GM23248 (cell line): ENCODE data around the gene UBR2. TPM values are rescaled to one million over a fixed set of nuclear protein-coding genes. Genes with fewer than 3 reads are reported as not detected.

Experiments used
- DNase-seq: peaks from one replicate; pipeline ENCODE4 v3.0.0-alpha.2; 2015
- H2AFZ ChIP-seq: fragments of 200-600 bp; sonication (generic); 2 replicates; pipeline ENCODE4 v1.6.1; 2016; ENCODE audit warnings: antibody characterized with exemption
- H3F3A ChIP-seq: fragments of 200-600 bp; sonication (generic); 2 replicates; pipeline ENCODE4 v1.6.1; 2016; ENCODE audit warnings: mild to moderate bottlenecking, antibody characterized with exemption, mixed run types; ENCODE audit not compliant: insufficient read depth
- H3K27ac ChIP-seq: fragments of 200-600 bp; sonication (generic); 2 replicates; pipeline ENCODE4 v1.5.1; 2016; ENCODE audit warnings: mild to moderate bottlenecking
- H3K27me3 ChIP-seq: fragments of 200-600 bp; sonication (generic); replicated peaks from 2 replicates; pipeline ENCODE4 v1.6.1; 2016; ENCODE audit warnings: mild to moderate bottlenecking; ENCODE audit not compliant: insufficient read depth
- H3K36me3 ChIP-seq: fragments of 200-600 bp; sonication (generic); 2 replicates; pipeline ENCODE4 v1.6.1; 2016; ENCODE audit warnings: low read depth, mild to moderate bottlenecking
- H3K4me1 ChIP-seq: fragments of 200-600 bp; sonication (generic); 2 replicates; pipeline ENCODE4 v1.6.1; 2016; ENCODE audit warnings: mild to moderate bottlenecking; ENCODE audit not compliant: insufficient read depth
- H3K4me2 ChIP-seq: fragments of 200-600 bp; sonication (generic); one replicate; pipeline ENCODE4 v1.6.1; 2016; ENCODE audit warnings: mild to moderate bottlenecking; ENCODE audit not compliant: unreplicated experiment
- H3K4me3 ChIP-seq: fragments of 200-600 bp; sonication (generic); 2 replicates; pipeline ENCODE4 v1.5.1; 2016; ENCODE audit warnings: mild to moderate bottlenecking
- H3K79me2 ChIP-seq: fragments of 200-600 bp; sonication (generic); 2 replicates; pipeline ENCODE4 v1.6.1; 2016; ENCODE audit warnings: mild to moderate bottlenecking; ENCODE audit not compliant: insufficient read depth
- H3K9ac ChIP-seq: fragments of 200-600 bp; sonication (generic); 2 replicates; pipeline ENCODE4 v1.6.1; 2016; ENCODE audit warnings: mild to moderate bottlenecking
- H3K9me2 ChIP-seq: fragments of 200-600 bp; sonication (generic); 2 replicates; pipeline ENCODE4 v1.6.1; 2016; ENCODE audit warnings: mixed run types, mild to moderate bottlenecking, moderate library complexity; ENCODE audit not compliant: insufficient read depth
- H3K9me3 ChIP-seq: fragments of 200-600 bp; sonication (generic); one replicate; pipeline ENCODE4 v1.6.1; 2017; ENCODE audit warnings: low read depth
- H4K20me1 ChIP-seq: fragments of 200-600 bp; sonication (generic); 2 replicates; pipeline ENCODE4 v1.6.0; 2016; ENCODE audit not compliant: insufficient read depth
- EZH2 ChIP-seq: fragments of 200-600 bp; sonication (generic); IDR thresholded peaks from 2 replicates; pipeline ENCODE4 v1.6.1; 2018; ENCODE audit warnings: antibody characterized with exemption, mild to moderate bottlenecking; ENCODE audit not compliant: insufficient read depth, poor library complexity, severe bottlenecking
- EZH2phosphoT487 ChIP-seq: fragments of 200-600 bp; sonication (generic); IDR thresholded peaks from 2 replicates; pipeline ENCODE4 v1.6.1; 2018; ENCODE audit warnings: antibody characterized with exemption, moderate library complexity, mild to moderate bottlenecking, low read depth; ENCODE audit not compliant: insufficient read depth
- WGBS, 2 experiments: methylation state at CpG; one replicate each; pipeline ENCODE4 v1.1.6; 2015 to 2017; ENCODE audit warnings: low lambda C conversion rate in 2 of 2, low coverage in 1 of 2; ENCODE audit errors: missing lambda C conversion rate in 2 of 2; 5-methylcytosine and 5-hydroxymethylcytosine counted together
- in situ Hi-C: fragments of 300-500 bp; cut with MboI; formaldehyde crosslinking; loops from 2 replicates; pipeline ENCODE4 v1.15.0; 2020
- polyA plus RNA-seq: library from polyadenylated mRNA; unstranded; fragments of >200 nt; fragmentation: Nextera tagmentation; extraction: Ambion mirVana; gene quantifications from 2 replicates; pipeline ENCODE4 v1.2.1, GENCODE V29; 2016
- total RNA-seq: library from RNA; depleted of rRNA; stranded (reverse); fragments of >200 nt; shearing (Covaris generic); gene quantifications from 2 replicates; pipeline ENCODE4 v1.2.3, GENCODE V29; 2014

UBR2 gene
- total and polyA plus RNA-seq, 2 experiments from 2014 or later: 8.5 to 23.3 TPM

- H3K9me3 ChIP-seq: no peaks in the 10 kb centered on the region
- peaks cover 25% of the 10 kb centered on the region for H3K36me3 ChIP-seq
- H3K27me3 ChIP-seq: no peaks in the 10 kb centered on the region
Observed at GRCh38 chr6:42690872-42691271, 127.0 kb downstream of the UBR2 start.

GRCh38 chr6:42692137-42692911 lies 128.5 kb downstream of the UBR2 start:
- peak overlapping the region; percentile 33 for H3K4me2 ChIP-seq

More at GRCh38 chr6:42690872-42691271, 127.0 kb downstream of the UBR2 start:
- no peak for TF ChIP-seq EZH2
- Histone ChIP-seq H3F3A (peaks cover 71% of the 10 kb centered on the region), H3K4me1 (peaks cover 70% of the 10 kb centered on the region), H3K4me2 (no peak overlapping the region), H3K9ac (no peak overlapping the region; the same call in 1 of the 2 replicates), H4K20me1 (no peaks in the 10 kb centered on the region), H3K9me2 (no peaks in the 10 kb centered on the region), H3K4me3 (no peak overlapping the region), H3K27ac (peak overlapping the region; percentile 80), H3K79me2 (no peaks in the 10 kb centered on the region), H2AFZ (no peak overlapping the region)
- 44 to 59% methylated on average over 2 of the region's 2 CpGs for whole genome bisulfite sequencing, 2 experiments
- DNase-seq: no peak
- in situ Hi-C loops: no loop called here

GRCh38 chr6:42693725-42694323 lies 130.0 kb downstream of the UBR2 start:
- H2AFZ ChIP-seq: no peak overlapping the region
- no peaks in the 10 kb centered on the region for H4K20me1 ChIP-seq
- peaks cover 76% of the 10 kb centered on the region for H3F3A ChIP-seq
- in situ Hi-C loops: no loop called here
- H3K27ac ChIP-seq: peak overlapping the region; percentile 80
- peak; percentile 17 for DNase-seq
- WGBS, 2 experiments: 95 to 100% methylated on average over 2 of the region's 2 CpGs
- TF ChIP-seq EZH2phosphoT487 (no peak), EZH2 (no peak)
- H3K27me3 ChIP-seq: no peaks in the 10 kb centered on the region
- peaks cover 73% of the 10 kb centered on the region for H3K4me1 ChIP-seq
- H3K36me3 ChIP-seq: peaks cover 19% of the 10 kb centered on the region
- peak overlapping the region; percentile 45 for H3K9ac ChIP-seq
- H3K79me2 ChIP-seq: no peaks in the 10 kb centered on the region
- peak overlapping the region; percentile 44 for H3K4me2 ChIP-seq
- no peaks in the 10 kb centered on the region for H3K9me3 ChIP-seq
- H3K9me2 ChIP-seq: no peaks in the 10 kb centered on the region
- no peak overlapping the region for H3K4me3 ChIP-seq

More at GRCh38 chr6:42692137-42692911, 128.5 kb downstream of the UBR2 start:
- Histone ChIP-seq H3K79me2 (no peaks in the 10 kb centered on the region), H3K9ac (peak overlapping the region; percentile 45), H3K9me2 (no peaks in the 10 kb centered on the region), H3K36me3 (peaks cover 24% of the 10 kb centered on the region), H3K4me3 (no peak overlapping the region), H3K4me1 (peaks cover 83% of the 10 kb centered on the region), H3K27me3 (no peaks in the 10 kb centered on the region), H2AFZ (no peak overlapping the region), H3F3A (peaks cover 81% of the 10 kb centered on the region), H4K20me1 (no peaks in the 10 kb centered on the region), H3K9me3 (no peaks in the 10 kb centered on the region), H3K27ac (peak overlapping the region; percentile 80)
- peak; percentile 89 for DNase-seq
- in situ Hi-C loops: no loop called here
- TF ChIP-seq EZH2phosphoT487 (no peak), EZH2 (no peak)
- 41 to 52% methylated on average over 4 of the region's 4 CpGs for WGBS, 2 experiments

- Histone ChIP-seq H3K4me3 (no peak overlapping the region), H3K9me3 (no peaks in the 10 kb centered on the region), H3K79me2 (no peaks in the 10 kb centered on the region), H3F3A (peaks cover 69% of the 10 kb centered on the region), H3K27ac (peak overlapping the region; percentile 80), H2AFZ (no peak overlapping the region), H3K4me1 (peaks cover 72% of the 10 kb centered on the region), H3K4me2 (peak overlapping the region; percentile 44), H3K27me3 (no peaks in the 10 kb centered on the region), H3K9me2 (no peaks in the 10 kb centered on the region), H3K36me3 (peaks cover 12% of the 10 kb centered on the region), H4K20me1 (no peaks in the 10 kb centered on the region), H3K9ac (peak overlapping the region; percentile 45)
- peak; percentile 84 for DNase-seq
- no peak for TF ChIP-seq EZH2
- TF ChIP-seq EZH2phosphoT487: no peak
- in situ Hi-C loops: no loop called here
- WGBS, 2 experiments: 24 to 28% methylated on average over 4 of the region's 4 CpGs
Observed at GRCh38 chr6:42694586-42694985, 130.8 kb downstream of the UBR2 start.
